Renal cortex interstitium (tissue), 11 donors: ENCODE data around the gene WASF1. TPM values are rescaled to one million over a fixed set of nuclear protein-coding genes. Genes with fewer than 3 reads are reported as not detected.
"Not testable (repeated sequence)": the region's sequence is repeated elsewhere in the genome, so short reads cannot be mapped to it uniquely, and the experiment has no call there.

ENCODE experiments used
- DNase-seq, 11 donors: peaks; one replicate each; pipeline ENCODE4 v3.0.0-alpha.2; 2013; ENCODE audit warnings: low read depth in 9 of 11, low spot score in 4 of 11; ENCODE audit errors: extremely low read depth in 1 of 11
- polyA plus RNA-seq, 3 donors: library from polyadenylated mRNA; unstranded; fragments of 120-200 nt; gene quantifications; one replicate each; pipeline ENCODE4 v1.2.1, GENCODE V29; 2013; ENCODE audit not compliant: insufficient read length in 3 of 3

The WASF1 gene
- polyA plus RNA-seq, 3 donors: 39.4 to 65.9 (median 51.9) TPM

GRCh38 chr6:110181131-110182030 lies 1.9 kb upstream of the WASF1 start:
- peak in 1 of 11 donors; percentile 7 for DNase-seq

GRCh38 chr6:110180228-110181008 lies 948 bp upstream of the WASF1 start, which contains the start of gene CDC40:
CDC40 (plus strand) TSS chr6:110180427; CDS start chr6:110180445, 18 bp downstream.
- peak in 4 of 11 donors; percentile 6 to 79 (median 28) for DNase-seq

- DNase-seq: peak; percentile 47 to 71 (median 55)
Observed at GRCh38 chr6:110178626-110179405, 654 bp downstream of the WASF1 start.

- DNase-seq: no peak
Observed at GRCh38 chr6:110173506-110174132, 5.9 kb downstream of the WASF1 start.

- no peak for DNase-seq
Observed at GRCh38 chr6:110170081-110170480, 9.4 kb downstream of the WASF1 start.

GRCh38 chr6:110158479-110158878 lies 21.0 kb downstream of the WASF1 start:
- DNase-seq: no peak

- no peak for DNase-seq
Observed at GRCh38 chr6:110147870-110148269, 31.6 kb downstream of the WASF1 start.

GRCh38 chr6:110140650-110141049 lies 38.8 kb downstream of the WASF1 start:
- no peak for DNase-seq

- DNase-seq: no peak
Observed at GRCh38 chr6:110139052-110139451, 40.4 kb downstream of the WASF1 start.

- no peak for DNase-seq
Observed at GRCh38 chr6:110137924-110138887, 41.3 kb downstream of the WASF1 start.

- no peak for DNase-seq
Observed at GRCh38 chr6:110130362-110130761, 49.1 kb downstream of the WASF1 start.

- no peak for DNase-seq
Observed at GRCh38 chr6:110128418-110128817, 51.1 kb downstream of the WASF1 start.

GRCh38 chr6:110125361-110125760 lies 54.1 kb downstream of the WASF1 start:
- no peak for DNase-seq

GRCh38 chr6:110121655-110122054 lies 57.8 kb downstream of the WASF1 start:
- DNase-seq: not testable (repeated sequence)

- no peak for DNase-seq
Observed at GRCh38 chr6:110116258-110116657, 63.2 kb downstream of the WASF1 start.

GRCh38 chr6:110114004-110114403 lies 65.5 kb downstream of the WASF1 start:
- no peak for DNase-seq

- no peak for DNase-seq
Observed at GRCh38 chr6:110105296-110105695, 74.2 kb downstream of the WASF1 start.

GRCh38 chr6:110103260-110103659 lies 76.2 kb downstream of the WASF1 start:
- DNase-seq: no peak
